K562 (cell line): ENCODE measurements around the gene GSTO2. TPM values are rescaled to one million over a fixed set of nuclear protein-coding genes. Genes with fewer than 3 reads are reported as not detected.

ENCODE experiments used
- BMI1 ChIP-seq: fragments of 150-350 bp; IDR thresholded peaks from 2 replicates; pipeline ENCODE4 v1.6.1; 2014; ENCODE audit warnings: low read length
- CHD1 ChIP-seq: fragments of 200-600 bp; sonication (generic); IDR thresholded peaks from one replicate; pipeline ENCODE4 v1.6.1; 2012; ENCODE audit warnings: mild to moderate bottlenecking, moderate library complexity, low read length, inconsistent platforms
- ERF ChIP-seq: fragments of 450-650 bp; formaldehyde crosslinking; IDR thresholded peaks from 2 replicates; pipeline ENCODE4 v1.4.0; 2020; ENCODE audit warnings: mild to moderate bottlenecking, mixed read lengths
- GABPB2 ChIP-seq: fragments of 250-450 bp; sonication (Bioruptor Pico); conservative IDR thresholded peaks from 2 replicates; pipeline ENCODE4 v1.5.1; 2021; ENCODE audit warnings: mild to moderate bottlenecking
- JUN ChIP-seq, 2 experiments: sonication (generic) in 1 of 2; formaldehyde crosslinking in 1 of 2; IDR thresholded peaks; 2 replicates each; pipeline versions ENCODE4 v1.6.1 to v1.8.0; 2012 to 2022; ENCODE audit warnings: borderline replicate concordance in 2 of 2, mild to moderate bottlenecking in 2 of 2, improper control_type of control experiment in 1 of 2, low read depth in 1 of 2, low read length in 1 of 2, missing genetic modification reagents in 1 of 2
- KAT2B ChIP-seq: IDR thresholded peaks from one replicate; pipeline ENCODE4 v1.6.1; 2012; ENCODE audit warnings: low read depth, mild to moderate bottlenecking, control low read depth, inconsistent platforms, low read length, moderate library complexity
- NCOA1 ChIP-seq: fragments of 450-650 bp; IDR thresholded peaks from 2 replicates; pipeline ENCODE4 v1.6.1; 2016; ENCODE audit warnings: low read depth
- RCOR1 ChIP-seq, 2 experiments: IDR thresholded peaks; 2 replicates each; pipeline ENCODE4 v1.6.1; 2012; ENCODE audit warnings: low read depth in 2 of 2, low read length in 2 of 2, borderline replicate concordance in 1 of 2, improper control_type of control experiment in 1 of 2
- RFX1 ChIP-seq: fragments of 450-650 bp; IDR thresholded peaks from 2 replicates; pipeline ENCODE4 v1.6.1; 2016; ENCODE audit warnings: mild to moderate bottlenecking, moderate library complexity
- TAF9B ChIP-seq: fragments of 450-650 bp; IDR thresholded peaks from 2 replicates; pipeline ENCODE4 v1.6.1; 2018; ENCODE audit warnings: mild to moderate bottlenecking; ENCODE audit not compliant: partially characterized antibody
- TCFL5 ChIP-seq: fragments of 250-450 bp; sonication (Bioruptor Pico); conservative IDR thresholded peaks from 2 replicates; pipeline ENCODE4 v1.6.1; 2021; ENCODE audit warnings: mild to moderate bottlenecking, moderate library complexity, matching md5 sums
- U2AF2 ChIP-seq: fragments of 200-400 bp; formaldehyde crosslinking; optimal IDR thresholded peaks from 2 replicates; pipeline ENCODE3; 2017; ENCODE audit warnings: low read depth, mild to moderate bottlenecking, low read length
- ZKSCAN8 ChIP-seq: fragments of 200-800 bp; sonication (Bioruptor generic); IDR thresholded peaks from 2 replicates; pipeline ENCODE4 v1.6.1; 2016; ENCODE audit warnings: missing genetic modification characterization, missing compliant biosample characterization
- ZNF133 ChIP-seq: fragments of 250-450 bp; sonication (Bioruptor Pico); IDR thresholded peaks from 2 replicates; pipeline ENCODE4 v1.4.0; 2020; ENCODE audit warnings: mild to moderate bottlenecking
- ZNF764 ChIP-seq: fragments of 250-450 bp; sonication (Bioruptor Pico); IDR thresholded peaks from 2 replicates; pipeline ENCODE4 v1.4.0; 2020; ENCODE audit warnings: low read depth, mild to moderate bottlenecking, moderate library complexity
- polyA plus RNA-seq, 8 experiments: library from polyadenylated mRNA; depleted of rRNA in 4 of 8; stranded (reverse) in 5 of 8; unstranded in 3 of 8; fragments of >200 nt; fragmentation: Nextera tagmentation in 2 of 8; fragmentation: Illumina TruSeq in 1 of 8; extraction: Ambion mirVana in 2 of 8; extraction: Trizol in 1 of 8; gene quantifications; 2 replicates each; pipeline versions ENCODE4 v1.2.1 to v1.2.3, GENCODE V29; 2011 to 2014; ENCODE audit warnings: inconsistent platforms in 1 of 8, missing spikeins in 1 of 8
- total RNA-seq, 7 experiments: library from RNA; depleted of rRNA in 6 of 7; stranded (reverse); fragments of >200 nt in 6 of 7; fragmentation: Illumina TruSeq in 2 of 7; extraction: Trizol in 2 of 7; gene quantifications; 2 replicates each; pipeline versions ENCODE4 v1.2.1 to v1.2.3, GENCODE V29; 2011 to 2021; ENCODE audit warnings: low replicate concordance in 1 of 7
- TF ChIP-seq, protein P1 (sequence below), 2 experiments: fragments of 450-650 bp in 1 of 2; sonication (generic) in 1 of 2; formaldehyde crosslinking in 1 of 2; IDR thresholded peaks in 1 of 2; conservative IDR thresholded peaks in 1 of 2; 2 replicates each; pipeline versions ENCODE4 v1.6.1 to v1.8.1; 2016 to 2023; ENCODE audit warnings: mild to moderate bottlenecking in 2 of 2, moderate library complexity in 2 of 2, inconsistent platforms in 1 of 2, missing genetic modification reagents in 1 of 2
- TF ChIP-seq, protein P2 (sequence below): fragments of 250-450 bp; sonication (Bioruptor Pico); IDR thresholded peaks from 2 replicates; pipeline ENCODE4 v1.5.0; 2021; ENCODE audit warnings: mild to moderate bottlenecking, moderate library complexity
- TF ChIP-seq, protein P3 (sequence below): fragments of 250-450 bp; sonication (Bioruptor Pico); IDR thresholded peaks from 2 replicates; pipeline ENCODE4 v1.9.0; 2021; ENCODE audit warnings: mild to moderate bottlenecking
- TF ChIP-seq, protein P4 (sequence below): fragments of 450-650 bp; IDR thresholded peaks from 2 replicates; pipeline ENCODE4 v1.6.1; 2018; ENCODE audit not compliant: partially characterized antibody

GSTO2 gene
- total and polyA plus RNA-seq, 9 of the 15 experiments (the other 6 are each of a cell fraction or from before 2014, with no cell fraction given), result 0.18 to 1.8 (median 0.90) TPM

DNA sequence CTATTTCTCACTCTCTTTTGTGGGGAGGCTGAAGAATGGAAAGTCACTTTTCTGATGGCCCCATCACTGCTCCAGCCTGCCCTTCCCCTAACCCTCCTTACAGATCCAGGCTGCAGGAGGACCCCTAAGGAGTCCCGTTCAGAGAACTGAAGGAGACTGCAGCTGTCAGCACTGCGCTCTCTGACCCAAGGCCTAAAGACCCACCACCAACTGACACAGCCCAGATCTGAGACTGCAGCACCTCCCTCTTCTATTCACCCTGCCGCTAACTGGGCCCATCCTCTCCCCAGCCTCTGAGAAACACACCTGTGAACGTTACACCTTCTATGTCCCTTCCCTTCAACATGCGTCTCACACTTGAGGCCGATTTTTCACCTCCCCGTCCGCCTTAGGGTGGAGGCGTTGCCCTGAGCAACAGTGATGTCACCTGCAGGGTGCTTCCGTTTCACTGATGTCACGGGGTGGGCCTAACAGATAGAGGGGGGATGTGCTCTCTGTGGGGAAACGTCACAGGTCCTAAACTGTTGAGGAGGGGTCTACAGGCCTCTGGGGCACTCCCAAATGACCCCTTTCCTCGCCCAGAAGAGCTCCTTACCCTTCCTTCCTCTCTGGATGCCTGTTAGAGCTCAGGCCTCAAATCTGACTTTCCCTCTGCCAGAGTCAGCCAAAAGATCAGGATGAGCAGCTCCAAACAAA is 64.2 kb downstream of the GSTO2 start (continued):
- TF ChIP-seq, protein P1, sequence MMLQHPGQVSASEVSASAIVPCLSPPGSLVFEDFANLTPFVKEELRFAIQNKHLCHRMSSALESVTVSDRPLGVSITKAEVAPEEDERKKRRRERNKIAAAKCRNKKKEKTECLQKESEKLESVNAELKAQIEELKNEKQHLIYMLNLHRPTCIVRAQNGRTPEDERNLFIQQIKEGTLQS (IDR thresholded peaks at IDR 0.05), result peak; percentile 73
- TF ChIP-seq, protein P1 (CRISPR knock-in tag; conservative IDR thresholded peaks at IDR 0.05), result no peak
- TF ChIP-seq, protein P2, sequence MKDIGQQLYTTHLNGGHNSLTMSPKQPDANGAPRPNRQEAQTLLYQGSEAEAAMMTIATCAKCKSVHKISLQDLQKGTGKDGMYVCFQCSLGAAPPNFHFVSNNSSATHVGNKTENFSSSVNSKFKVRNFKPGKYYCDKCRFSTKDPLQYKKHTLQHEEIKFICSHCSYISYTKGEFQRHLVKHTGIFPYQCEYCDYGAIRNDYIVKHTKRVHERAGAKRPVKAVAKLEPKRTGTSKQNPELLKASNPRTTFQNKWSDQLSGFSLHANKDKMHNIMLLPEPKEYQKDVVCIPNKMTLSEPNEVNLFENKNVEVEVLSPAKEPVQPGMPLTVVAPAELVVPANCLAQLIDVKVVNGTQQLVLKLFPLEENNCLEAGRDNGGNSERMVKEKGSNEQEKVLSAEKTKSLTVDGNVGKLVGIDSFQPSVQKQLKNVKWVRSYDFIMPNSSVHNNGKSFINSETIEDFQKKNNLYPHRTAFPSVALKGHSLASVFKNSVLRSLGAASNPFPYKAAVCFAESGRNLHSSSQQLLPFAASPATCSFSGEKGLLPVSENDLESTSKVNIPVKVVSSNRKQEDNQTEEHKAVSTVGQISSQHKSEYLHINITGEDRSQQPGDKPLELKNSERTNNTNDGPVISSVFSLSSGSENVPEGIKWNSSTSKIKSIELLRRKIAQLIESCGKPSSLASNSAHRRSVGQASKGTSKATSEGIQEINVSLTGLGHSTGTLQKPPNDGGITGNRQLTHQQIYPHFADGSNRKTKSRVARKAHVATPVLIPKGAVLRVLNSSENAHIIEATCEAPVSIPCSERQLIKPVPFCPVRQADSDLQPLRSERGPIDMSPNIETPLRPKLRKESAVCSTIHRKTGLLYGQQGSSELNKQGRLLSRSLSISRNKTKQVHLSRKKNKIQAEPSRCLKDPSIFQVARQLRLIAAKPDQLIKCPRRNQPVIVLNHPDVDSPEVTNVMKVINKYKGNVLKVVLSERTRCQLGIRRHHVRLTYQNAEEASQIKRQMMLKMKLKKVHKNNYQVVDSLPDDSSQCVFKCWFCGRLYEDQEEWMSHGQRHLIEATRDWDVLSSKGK (CRISPR knock-in tag), result no peak
- 0 out of 4 replicates have a peak, but pooled peaks of 1 of the 2 experiments have one; percentile 6 for TF ChIP-seq RCOR1 (IDR thresholded peaks at IDR 0.05; ENCODE audit: borderline replicate concordance in 1 of 2, low read depth in 2 of 2, low read length in 2 of 2)
- no peak for TF ChIP-seq ZNF133
- TF ChIP-seq TAF9B, result no peak
- no peak for TF ChIP-seq GABPB2 (CRISPR knock-in tag)
- TF ChIP-seq JUN (IDR thresholded peaks at IDR 0.05; ENCODE audit: borderline replicate concordance, low read depth, low read length), result 0 out of 2 replicates have a peak, but pooled peaks have one; percentile 8
- no peak for TF ChIP-seq JUN (CRISPR knock-in tag; IDR thresholded peaks at IDR 0.05; ENCODE audit: borderline replicate concordance)
- 0 out of 2 replicates have a peak, but pooled peaks have one; percentile 43 for TF ChIP-seq BMI1
- TF ChIP-seq, protein P3, sequence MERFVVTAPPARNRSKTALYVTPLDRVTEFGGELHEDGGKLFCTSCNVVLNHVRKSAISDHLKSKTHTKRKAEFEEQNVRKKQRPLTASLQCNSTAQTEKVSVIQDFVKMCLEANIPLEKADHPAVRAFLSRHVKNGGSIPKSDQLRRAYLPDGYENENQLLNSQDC (CRISPR knock-in tag), result no peak
- no peak for TF ChIP-seq TCFL5
- no peak for TF ChIP-seq CHD1
- no peak for TF ChIP-seq ZKSCAN8
- TF ChIP-seq ERF (CRISPR knock-in tag), result no peak
- TF ChIP-seq, protein P4, sequence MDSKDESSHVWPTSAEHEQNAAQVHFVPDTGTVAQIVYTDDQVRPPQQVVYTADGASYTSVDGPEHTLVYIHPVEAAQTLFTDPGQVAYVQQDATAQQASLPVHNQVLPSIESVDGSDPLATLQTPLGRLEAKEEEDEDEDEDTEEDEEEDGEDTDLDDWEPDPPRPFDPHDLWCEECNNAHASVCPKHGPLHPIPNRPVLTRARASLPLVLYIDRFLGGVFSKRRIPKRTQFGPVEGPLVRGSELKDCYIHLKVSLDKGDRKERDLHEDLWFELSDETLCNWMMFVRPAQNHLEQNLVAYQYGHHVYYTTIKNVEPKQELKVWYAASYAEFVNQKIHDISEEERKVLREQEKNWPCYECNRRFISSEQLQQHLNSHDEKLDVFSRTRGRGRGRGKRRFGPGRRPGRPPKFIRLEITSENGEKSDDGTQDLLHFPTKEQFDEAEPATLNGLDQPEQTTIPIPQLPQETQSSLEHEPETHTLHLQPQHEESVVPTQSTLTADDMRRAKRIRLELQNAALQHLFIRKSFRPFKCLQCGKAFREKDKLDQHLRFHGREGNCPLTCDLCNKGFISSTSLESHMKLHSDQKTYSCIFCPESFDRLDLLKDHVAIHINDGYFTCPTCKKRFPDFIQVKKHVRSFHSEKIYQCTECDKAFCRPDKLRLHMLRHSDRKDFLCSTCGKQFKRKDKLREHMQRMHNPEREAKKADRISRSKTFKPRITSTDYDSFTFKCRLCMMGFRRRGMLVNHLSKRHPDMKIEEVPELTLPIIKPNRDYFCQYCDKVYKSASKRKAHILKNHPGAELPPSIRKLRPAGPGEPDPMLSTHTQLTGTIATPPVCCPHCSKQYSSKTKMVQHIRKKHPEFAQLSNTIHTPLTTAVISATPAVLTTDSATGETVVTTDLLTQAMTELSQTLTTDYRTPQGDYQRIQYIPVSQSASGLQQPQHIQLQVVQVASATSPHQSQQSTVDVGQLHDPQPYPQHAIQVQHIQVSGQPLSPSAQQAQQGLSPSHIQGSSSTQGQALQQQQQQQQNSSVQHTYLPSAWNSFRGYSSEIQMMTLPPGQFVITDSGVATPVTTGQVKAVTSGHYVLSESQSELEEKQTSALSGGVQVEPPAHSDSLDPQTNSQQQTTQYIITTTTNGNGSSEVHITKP, result peak; percentile 97
- TF ChIP-seq KAT2B, result no peak
- TF ChIP-seq U2AF2, result no peak
- TF ChIP-seq ZNF764 (CRISPR knock-in tag), result no peak
- TF ChIP-seq RFX1, result peak; percentile 91
- peak; percentile 25; the same call in 1 of the 2 replicates for TF ChIP-seq NCOA1
